Type B pancreatic cell (in vitro differentiated cells): ENCODE results near the gene NT5DC2. TPM values are rescaled to one million over a fixed set of nuclear protein-coding genes. Genes with fewer than 3 reads are reported as not detected.
"Not testable (repeated sequence)": the region's sequence is repeated elsewhere in the genome, so short reads cannot be mapped to it uniquely, and the experiment has no call there.

ENCODE experiments used
- DNase-seq: peaks from one replicate; pipeline ENCODE4 v3.0.0; 2021; ENCODE audit warnings: mixed read lengths; ENCODE audit not compliant: unreplicated experiment; ENCODE audit errors: extremely low spot score
- H3K27ac Mint-ChIP-seq: 2 replicates; pipeline ENCODE4 v1.8.0; 2021; ENCODE audit warnings: mild to moderate bottlenecking, mixed read lengths
- H3K27me3 Mint-ChIP-seq: 2 replicates; pipeline ENCODE4 v1.8.0; 2021; ENCODE audit warnings: mixed read lengths
- H3K36me3 Mint-ChIP-seq: 2 replicates; pipeline ENCODE4 v1.8.0; 2021; ENCODE audit warnings: mixed read lengths
- H3K4me1 Mint-ChIP-seq: one replicate; pipeline ENCODE4 v1.8.0; 2021; ENCODE audit warnings: mixed read lengths; ENCODE audit not compliant: unreplicated experiment
- H3K4me3 Mint-ChIP-seq: 2 replicates; pipeline ENCODE4 v1.8.0; 2021; ENCODE audit warnings: mild to moderate bottlenecking, mixed read lengths
- H3K9me3 Mint-ChIP-seq: 2 replicates; pipeline ENCODE4 v1.8.0; 2021; ENCODE audit warnings: mixed read lengths
- total RNA-seq: library from RNA; stranded (reverse); gene quantifications from 2 replicates; pipeline ENCODE4 v1.2.1, GENCODE V29; 2021; ENCODE audit warnings: low replicate concordance
- TF ChIP-seq, protein P1 (sequence below): fragments of 200-600 bp; sonication (generic); conservative IDR thresholded peaks from 2 replicates; pipeline ENCODE4 v1.5.0; 2021; ENCODE audit warnings: antibody characterized with exemption, mild to moderate bottlenecking

NT5DC2 gene
- total RNA-seq, 1 donor from 2014 or later: 231 TPM

DNA sequence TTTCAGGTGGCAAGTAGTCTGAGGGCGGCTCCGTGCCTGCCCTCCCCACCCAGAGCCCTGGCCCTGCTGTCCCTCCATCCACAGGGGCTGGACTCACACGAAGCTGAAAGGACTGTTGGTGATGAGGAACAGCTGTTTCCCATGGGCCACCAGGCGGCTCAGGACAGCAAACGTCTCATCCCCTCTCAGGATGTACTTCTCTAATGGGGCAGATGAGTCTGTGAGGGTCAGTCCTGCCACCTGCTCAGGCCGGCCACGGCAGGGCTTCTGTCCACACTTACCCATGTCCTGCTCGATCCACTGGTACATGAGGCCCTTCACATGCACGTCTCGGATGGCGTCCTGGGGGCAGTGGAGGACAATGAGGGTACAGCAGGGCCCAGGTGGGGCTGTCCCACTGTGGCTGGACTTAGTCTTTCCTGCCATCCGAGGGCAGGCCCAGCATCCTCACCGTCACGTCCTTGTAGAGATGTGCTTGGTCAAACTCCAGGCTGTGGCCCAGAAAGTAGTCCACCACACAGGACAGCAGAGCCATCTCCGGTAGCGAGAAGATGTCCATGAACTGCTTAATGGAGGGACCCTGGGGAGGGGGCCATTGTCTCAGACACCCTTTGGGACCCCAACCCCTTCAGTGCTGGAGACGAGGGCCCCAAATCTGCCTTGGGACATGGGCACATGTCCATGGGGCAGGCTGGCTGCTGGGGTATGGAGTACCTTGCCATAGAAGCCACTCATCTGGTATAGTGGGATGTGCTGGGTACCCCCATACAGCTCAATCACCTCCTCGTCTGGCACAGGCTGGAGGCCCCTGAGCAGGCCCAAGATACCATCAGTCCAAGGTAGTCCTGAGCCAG is 5.7 kb downstream of the NT5DC2 start:
- no peak overlapping the region for H3K4me3 Mint-ChIP-seq
- peaks cover 7% of the 10 kb centered on the region for H3K4me1 Mint-ChIP-seq
- H3K27me3 Mint-ChIP-seq: no peaks in the 10 kb centered on the region
- peaks cover 10% of the 10 kb centered on the region for H3K36me3 Mint-ChIP-seq
- no peak overlapping the region for H3K27ac Mint-ChIP-seq
- no peak for DNase-seq
- no peaks in the 10 kb centered on the region for H3K9me3 Mint-ChIP-seq
- TF ChIP-seq, protein P1, sequence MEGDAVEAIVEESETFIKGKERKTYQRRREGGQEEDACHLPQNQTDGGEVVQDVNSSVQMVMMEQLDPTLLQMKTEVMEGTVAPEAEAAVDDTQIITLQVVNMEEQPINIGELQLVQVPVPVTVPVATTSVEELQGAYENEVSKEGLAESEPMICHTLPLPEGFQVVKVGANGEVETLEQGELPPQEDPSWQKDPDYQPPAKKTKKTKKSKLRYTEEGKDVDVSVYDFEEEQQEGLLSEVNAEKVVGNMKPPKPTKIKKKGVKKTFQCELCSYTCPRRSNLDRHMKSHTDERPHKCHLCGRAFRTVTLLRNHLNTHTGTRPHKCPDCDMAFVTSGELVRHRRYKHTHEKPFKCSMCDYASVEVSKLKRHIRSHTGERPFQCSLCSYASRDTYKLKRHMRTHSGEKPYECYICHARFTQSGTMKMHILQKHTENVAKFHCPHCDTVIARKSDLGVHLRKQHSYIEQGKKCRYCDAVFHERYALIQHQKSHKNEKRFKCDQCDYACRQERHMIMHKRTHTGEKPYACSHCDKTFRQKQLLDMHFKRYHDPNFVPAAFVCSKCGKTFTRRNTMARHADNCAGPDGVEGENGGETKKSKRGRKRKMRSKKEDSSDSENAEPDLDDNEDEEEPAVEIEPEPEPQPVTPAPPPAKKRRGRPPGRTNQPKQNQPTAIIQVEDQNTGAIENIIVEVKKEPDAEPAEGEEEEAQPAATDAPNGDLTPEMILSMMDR: no peak

DNA sequence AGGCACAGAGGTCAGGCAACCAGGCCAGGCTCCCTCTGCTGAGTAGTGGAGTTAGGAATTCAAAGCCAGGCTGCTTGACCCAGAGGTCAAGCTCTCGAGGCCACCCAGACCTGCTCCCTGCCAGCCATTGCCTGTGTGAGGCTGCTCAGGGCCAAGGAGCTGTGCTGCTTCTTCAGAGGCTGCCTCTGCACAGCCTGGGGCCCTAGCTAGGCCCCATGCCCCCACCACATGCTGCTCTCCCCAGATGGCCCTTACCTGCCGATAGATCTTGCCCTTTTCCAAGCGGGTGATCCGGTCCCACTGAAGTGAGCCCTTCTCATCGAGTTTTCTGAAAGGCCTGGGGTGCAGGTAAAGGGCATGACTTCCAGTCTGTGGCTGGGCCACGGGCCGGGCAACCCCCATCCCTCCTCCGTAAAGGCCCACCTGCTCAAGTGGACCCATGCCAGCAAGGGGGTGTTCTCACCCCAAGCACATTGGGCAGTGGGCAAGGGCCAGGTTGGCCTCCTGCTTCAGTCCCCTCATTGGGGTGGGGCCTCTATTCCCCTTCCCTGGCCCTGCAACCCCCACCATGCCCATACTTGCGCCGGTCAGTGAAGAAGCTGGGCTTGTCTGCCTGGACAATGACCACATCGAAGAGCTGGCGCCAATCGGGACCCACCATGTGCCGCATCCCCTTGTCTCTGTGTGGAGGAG is 6.5 kb downstream of the NT5DC2 start:
- Mint-ChIP-seq H3K9me3 (no peaks in the 10 kb centered on the region), H3K4me3 (no peak overlapping the region), H3K27ac (no peak overlapping the region), H3K36me3 (peaks cover 10% of the 10 kb centered on the region), H3K4me1 (peaks cover 7% of the 10 kb centered on the region), H3K27me3 (no peaks in the 10 kb centered on the region)
- DNase-seq: no peak
- TF ChIP-seq, protein P1: no peak

DNA sequence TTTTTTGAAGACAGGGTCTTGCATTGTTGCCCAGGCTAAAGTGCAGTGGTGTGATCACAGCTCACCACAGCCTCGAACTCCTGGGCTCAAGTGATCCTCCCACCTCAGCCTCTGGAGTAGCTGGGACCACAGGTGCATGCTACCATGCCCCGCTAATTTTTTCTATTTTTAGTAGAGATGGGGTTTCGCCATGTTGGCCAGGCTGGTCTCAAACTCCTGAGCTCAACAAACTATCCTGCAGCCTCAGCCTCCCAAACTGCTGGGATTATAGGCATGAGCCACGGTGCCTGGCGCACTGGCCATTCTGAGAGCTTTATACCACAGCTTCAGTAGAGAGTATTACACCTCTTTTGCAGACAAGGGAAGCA is 7.0 kb downstream of the NT5DC2 start:
- not testable (repeated sequence) for H3K4me1 Mint-ChIP-seq, H3K27me3 Mint-ChIP-seq, H3K9me3 Mint-ChIP-seq, H3K4me3 Mint-ChIP-seq, DNase-seq
- peaks cover 10% of the 10 kb centered on the region for H3K36me3 Mint-ChIP-seq
- H3K27ac Mint-ChIP-seq: peak overlapping the region; percentile 61

DNA sequence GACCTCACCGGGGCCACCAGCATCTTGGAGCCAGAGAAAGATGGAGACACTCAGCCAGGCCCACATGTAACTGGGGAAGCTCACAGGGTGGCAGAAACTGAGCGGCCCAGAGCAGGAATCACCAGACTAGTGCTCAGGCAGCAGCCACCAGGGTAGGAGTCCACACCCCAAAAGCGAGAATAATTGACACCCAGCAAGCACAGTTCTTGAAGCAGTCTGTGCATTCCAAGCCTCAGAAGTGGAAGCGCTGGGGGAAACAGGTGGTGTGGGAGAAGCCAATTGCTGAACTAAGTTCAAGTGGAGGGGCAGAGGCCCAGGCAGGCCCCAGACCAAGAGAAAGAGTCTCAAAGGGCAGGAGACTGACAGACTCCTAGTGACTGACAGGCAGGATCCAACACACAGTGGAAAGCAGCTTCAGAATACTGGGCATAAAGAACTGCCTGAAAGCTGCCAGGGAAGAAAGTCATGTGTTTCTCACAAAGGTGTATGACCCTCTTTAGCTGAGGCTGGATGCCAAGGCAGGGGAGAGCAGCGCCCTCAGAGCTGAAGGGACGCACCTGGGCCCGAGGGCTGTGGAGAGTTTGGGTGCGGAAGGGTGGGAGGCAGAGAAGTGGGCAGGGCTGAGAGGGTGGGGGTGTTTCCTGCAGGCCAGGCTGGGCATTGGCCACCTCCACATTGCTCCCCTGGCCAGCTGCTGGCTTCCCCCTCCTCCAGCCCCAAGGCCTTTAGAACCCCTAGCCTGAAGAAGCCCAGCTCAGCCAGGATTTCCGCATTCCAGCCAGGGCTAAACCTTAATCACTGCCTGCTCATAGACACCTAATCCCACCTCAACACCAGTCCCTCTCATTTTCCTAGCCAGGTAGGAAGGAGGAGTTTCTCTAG is 7.7 kb downstream of the NT5DC2 start:
- Mint-ChIP-seq H3K36me3 (peaks cover 10% of the 10 kb centered on the region), H3K4me1 (peaks cover 7% of the 10 kb centered on the region), H3K27ac (peak overlapping the region; percentile 61), H3K9me3 (no peaks in the 10 kb centered on the region), H3K27me3 (no peaks in the 10 kb centered on the region), H3K4me3 (no peak overlapping the region)
- no peak for DNase-seq
- TF ChIP-seq, protein P1: no peak

DNA sequence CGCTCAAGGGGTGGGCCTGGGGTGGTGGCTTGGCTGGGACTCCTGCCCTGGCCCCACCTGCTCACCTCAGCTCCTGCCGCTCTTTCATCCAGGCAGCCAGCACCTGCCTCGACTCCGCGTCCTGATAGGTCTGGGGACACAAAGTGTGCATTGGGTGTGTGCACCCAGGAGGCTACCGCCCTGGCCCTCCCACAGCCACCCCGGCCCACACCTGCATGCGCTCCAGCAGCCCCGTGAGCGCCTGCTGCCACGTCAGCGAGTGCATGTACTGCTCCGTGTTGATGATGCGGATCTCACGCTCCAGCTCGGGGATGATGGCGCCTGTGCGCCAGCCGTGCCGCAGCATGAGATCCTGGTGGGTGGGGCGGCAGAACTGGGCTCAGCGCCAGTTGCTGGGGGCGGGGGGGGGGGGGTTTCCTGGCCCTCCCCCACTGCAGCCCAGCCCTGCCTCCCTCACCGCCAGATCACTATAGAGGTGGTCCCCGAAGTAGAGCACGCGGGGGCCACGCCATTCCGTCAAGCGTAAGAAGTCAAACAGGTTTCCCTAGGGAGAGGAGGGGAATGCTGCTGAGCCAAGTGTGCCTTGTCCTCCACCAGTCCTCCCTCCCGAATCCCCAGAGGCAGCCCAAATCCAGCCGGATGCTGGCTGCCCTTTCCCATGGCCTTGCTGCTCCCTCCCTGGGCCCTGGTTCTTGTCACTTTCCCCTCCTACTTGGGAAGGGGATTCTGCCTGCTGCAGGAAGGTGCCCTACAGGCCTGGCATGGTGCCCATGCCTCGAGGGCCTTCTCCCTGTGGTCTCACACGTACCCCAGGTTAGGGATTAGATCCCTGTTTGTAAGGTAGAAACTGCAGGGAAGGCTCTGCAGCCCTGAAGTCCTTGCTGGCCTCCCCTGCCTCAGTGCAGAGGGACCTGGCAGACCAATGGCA is 8.6 kb downstream of the NT5DC2 start:
- H3K4me3 Mint-ChIP-seq: no peak overlapping the region
- TF ChIP-seq, protein P1: no peak
- no peaks in the 10 kb centered on the region for H3K9me3 Mint-ChIP-seq
- peak overlapping the region; percentile 61 for H3K27ac Mint-ChIP-seq
- no peaks in the 10 kb centered on the region for H3K27me3 Mint-ChIP-seq
- peaks cover 10% of the 10 kb centered on the region for H3K36me3 Mint-ChIP-seq
- DNase-seq: no peak
- peaks cover 5% of the 10 kb centered on the region for H3K4me1 Mint-ChIP-seq
